ENCODE measurements around the gene EFHC1.

DNA sequence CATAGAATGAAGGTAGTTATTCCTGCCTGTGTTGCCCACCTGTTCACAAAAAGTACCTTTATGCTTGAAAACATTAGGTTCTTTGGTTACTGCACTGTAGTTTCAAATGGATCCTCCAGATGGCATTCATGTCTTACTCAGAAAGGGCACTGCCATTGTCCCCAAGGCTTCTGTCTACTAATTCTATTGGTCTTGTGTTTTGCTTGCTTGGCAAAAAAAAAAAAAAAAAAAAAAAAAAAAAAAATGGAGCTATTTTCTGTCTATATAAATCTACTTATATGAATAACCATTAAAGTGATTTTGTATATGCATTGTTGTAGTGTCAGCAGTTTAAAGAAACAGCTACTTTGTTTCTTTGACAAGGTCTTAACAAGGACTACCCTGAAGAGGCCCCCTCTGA is 12.7 kb upstream of the EFHC1 start:
- TF ChIP-seq CTCF (IDR thresholded peaks at IDR 0.05) (peak in 4 of 5 experiments; percentile 16 to 34 (median 21)), POLR2A (IDR thresholded peaks at IDR 0.05) (no peak), POLR2AphosphoS5 (IDR thresholded peaks at IDR 0.05) (no peak)

Measured in transverse colon (tissue), 4 donors.